ENCODE data around the gene IL19. TPM values are rescaled to one million over a fixed set of nuclear protein-coding genes. Genes with fewer than 3 reads are reported as not detected.
A peak's percentile ranks its signal among the peaks of the same experiment; 100 is the strongest.

IL19 gene
- total RNA-seq, 1 donor: 1.7 TPM

GRCh38 chr1:206799311-206799710 lies 28.7 kb downstream of the IL19 start:
- no peak for TF ChIP-seq CTCF (IDR thresholded peaks at IDR 0.05; ENCODE audit: insufficient read depth, low read depth, low read length)
- no peak for DNase-seq (ENCODE audit: low read depth)
- no peak overlapping the region for H3K4me3 ChIP-seq (ENCODE audit: low read depth, low read length)

DNA sequence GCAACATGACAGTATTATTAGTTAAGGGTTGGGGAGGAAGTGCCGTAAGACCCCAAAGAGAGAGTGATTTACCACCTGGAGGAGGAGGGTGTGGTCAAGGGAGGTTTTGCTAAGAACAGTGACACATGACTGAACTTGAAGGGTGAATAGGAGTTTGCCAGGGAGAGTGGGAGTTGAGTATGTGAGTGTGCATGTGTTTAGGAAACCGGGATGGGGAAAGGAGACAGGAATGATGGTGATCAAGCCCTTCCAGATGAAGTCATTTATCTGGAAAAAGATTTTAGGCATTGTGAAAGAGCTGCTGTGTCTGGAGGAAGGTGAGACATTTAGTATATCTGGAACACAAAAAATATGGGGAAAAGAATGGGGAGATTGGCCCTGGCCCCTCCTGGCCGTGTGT lies 29.8 kb downstream of the IL19 start:
- no peak overlapping the region for H3K4me3 ChIP-seq (ENCODE audit: low read depth, low read length)
- no peak for TF ChIP-seq CTCF (IDR thresholded peaks at IDR 0.05; ENCODE audit: insufficient read depth, low read depth, low read length)
- no peak for DNase-seq (ENCODE audit: low read depth)

- no peak for TF ChIP-seq CTCF (IDR thresholded peaks at IDR 0.05; ENCODE audit: insufficient read depth, low read depth, low read length)
- no peak overlapping the region for H3K4me3 ChIP-seq (ENCODE audit: low read depth, low read length)
- no peak for DNase-seq (ENCODE audit: low read depth)
Measured at GRCh38 chr1:206800891-206801290, 30.3 kb downstream of the IL19 start.

DNA sequence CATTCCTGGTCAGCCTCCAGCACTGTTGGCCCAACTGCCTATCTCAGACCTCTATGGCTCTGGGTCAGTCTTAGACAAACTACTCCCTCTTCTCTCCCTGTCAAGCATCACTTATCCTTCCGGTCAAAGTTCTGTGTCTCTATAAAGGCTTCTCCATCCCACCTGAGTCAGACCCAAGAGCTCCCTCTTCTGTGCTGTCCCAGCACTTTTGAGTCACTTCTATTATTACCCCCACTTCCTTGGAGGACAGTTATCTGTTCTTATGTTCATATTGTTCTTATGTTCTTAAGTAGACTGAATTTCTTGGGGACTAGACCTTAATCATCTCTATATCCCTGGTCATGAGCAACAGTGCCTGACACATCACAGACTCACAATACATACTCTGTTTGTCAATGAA lies 30.9 kb downstream of the IL19 start:
- no peak for DNase-seq (ENCODE audit: low read depth)
- peak; percentile 8 for TF ChIP-seq CTCF (IDR thresholded peaks at IDR 0.05; ENCODE audit: insufficient read depth, low read depth, low read length)

GRCh38 chr1:206802401-206802800 lies 31.8 kb downstream of the IL19 start:
- DNase-seq (ENCODE audit: low read depth): no peak
- H3K4me3 ChIP-seq (ENCODE audit: low read depth, low read length): no peak overlapping the region
- TF ChIP-seq CTCF (IDR thresholded peaks at IDR 0.05; ENCODE audit: insufficient read depth, low read depth, low read length): no peak

More for the DNA sequence above, 30.9 kb downstream of the IL19 start:
- no peak overlapping the region for H3K4me3 ChIP-seq (ENCODE audit: low read depth, low read length)

GRCh38 chr1:206803221-206803730 lies 32.7 kb downstream of the IL19 start:
- H3K4me3 ChIP-seq (ENCODE audit: low read depth, low read length): no peak overlapping the region
- no peak for TF ChIP-seq CTCF (IDR thresholded peaks at IDR 0.05; ENCODE audit: insufficient read depth, low read depth, low read length)
- no peak for DNase-seq (ENCODE audit: low read depth)

GRCh38 chr1:206804156-206804737 lies 33.7 kb downstream of the IL19 start:
- no peak overlapping the region for H3K4me3 ChIP-seq (ENCODE audit: low read depth, low read length)

More at GRCh38 chr1:206804156-206804737, 33.7 kb downstream of the IL19 start:
- DNase-seq (ENCODE audit: low read depth): no peak
- TF ChIP-seq CTCF (IDR thresholded peaks at IDR 0.05; ENCODE audit: insufficient read depth, low read depth, low read length): no peak
